Brain microvascular endothelial cell (primary cell): ENCODE results near the gene AIF1L.

Experiments used
- DNase-seq: peaks from one replicate; pipeline ENCODE4 v3.0.0-alpha.2; 2020
- H3K27ac ChIP-seq: fragments of 250-450 bp; sonication (Bioruptor Pico); 2 replicates; pipeline ENCODE4 v1.5.1; 2020; ENCODE audit warnings: mild to moderate bottlenecking, moderate library complexity
- H3K27me3 ChIP-seq: fragments of 250-450 bp; sonication (Bioruptor Pico); replicated peaks from 2 replicates; pipeline ENCODE4 v1.5.1; 2020; ENCODE audit warnings: mild to moderate bottlenecking
- H3K36me3 ChIP-seq: fragments of 250-450 bp; sonication (Bioruptor Pico); replicated peaks from 2 replicates; pipeline ENCODE4 v1.5.1; 2020; ENCODE audit warnings: mild to moderate bottlenecking
- H3K4me3 ChIP-seq: 2 replicates; pipeline ENCODE4 v1.5.1; 2011; ENCODE audit warnings: low read depth, mild to moderate bottlenecking, control low read depth, low read length, moderate library complexity
- in situ Hi-C: cut with HindIII; loops from 2 replicates; pipeline ENCODE4 v1.10.0; 2017; ENCODE audit warnings: low sequenced_read_pairs, low pct_ligation_motif_present
- TF ChIP-seq, protein P1 (sequence below): IDR thresholded peaks from 2 replicates; pipeline ENCODE4 v1.5.1; 2011; ENCODE audit warnings: low read depth, mild to moderate bottlenecking, moderate library complexity, low read length, control low read depth, inconsistent platforms; ENCODE audit errors: missing control alignments

The AIF1L gene

DNA sequence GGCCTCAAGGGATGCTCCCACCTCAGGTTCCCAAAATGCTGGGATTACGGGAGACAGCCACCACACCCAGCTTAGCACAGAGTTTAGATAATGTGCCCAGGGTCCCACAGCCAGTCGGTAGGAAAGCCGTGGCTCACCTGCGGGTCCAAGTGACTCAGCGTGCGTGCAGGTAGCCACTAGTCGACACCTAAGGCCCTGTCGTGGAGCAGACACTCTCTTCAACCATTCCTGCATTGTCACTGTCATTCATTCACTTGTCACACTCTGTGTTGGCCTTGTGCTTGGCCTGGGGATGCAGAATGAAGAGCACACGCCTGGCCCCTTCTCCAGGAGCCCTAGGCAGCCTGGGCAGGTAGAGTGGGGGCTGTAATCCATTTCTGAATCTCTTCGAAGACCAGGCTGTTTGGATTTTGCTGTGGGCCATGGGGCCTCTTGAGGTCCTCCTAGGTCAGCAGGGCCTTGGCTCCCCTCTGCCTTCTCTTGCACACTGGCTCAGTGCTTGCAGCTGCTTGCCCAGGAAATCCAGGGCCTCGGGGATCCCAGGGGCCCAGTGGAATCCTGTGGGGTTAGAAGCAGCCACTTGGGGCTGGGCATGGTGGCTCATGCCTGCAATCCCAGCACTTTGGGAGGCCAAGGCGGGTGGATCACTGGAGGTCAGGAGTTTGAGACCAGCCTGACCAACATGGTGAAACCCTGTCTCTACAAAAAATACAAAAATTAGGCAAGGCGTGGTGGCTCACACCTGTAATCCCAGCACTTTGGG lies 6.1 kb upstream of the AIF1L start:
- no peak for DNase-seq
- no peak overlapping the region for H3K27ac ChIP-seq
- no peaks in the 10 kb centered on the region for H3K36me3 ChIP-seq
- in situ Hi-C loops = no loop called here
- H3K27me3 ChIP-seq = peaks cover 50% of the 10 kb centered on the region
- TF ChIP-seq, protein P1, sequence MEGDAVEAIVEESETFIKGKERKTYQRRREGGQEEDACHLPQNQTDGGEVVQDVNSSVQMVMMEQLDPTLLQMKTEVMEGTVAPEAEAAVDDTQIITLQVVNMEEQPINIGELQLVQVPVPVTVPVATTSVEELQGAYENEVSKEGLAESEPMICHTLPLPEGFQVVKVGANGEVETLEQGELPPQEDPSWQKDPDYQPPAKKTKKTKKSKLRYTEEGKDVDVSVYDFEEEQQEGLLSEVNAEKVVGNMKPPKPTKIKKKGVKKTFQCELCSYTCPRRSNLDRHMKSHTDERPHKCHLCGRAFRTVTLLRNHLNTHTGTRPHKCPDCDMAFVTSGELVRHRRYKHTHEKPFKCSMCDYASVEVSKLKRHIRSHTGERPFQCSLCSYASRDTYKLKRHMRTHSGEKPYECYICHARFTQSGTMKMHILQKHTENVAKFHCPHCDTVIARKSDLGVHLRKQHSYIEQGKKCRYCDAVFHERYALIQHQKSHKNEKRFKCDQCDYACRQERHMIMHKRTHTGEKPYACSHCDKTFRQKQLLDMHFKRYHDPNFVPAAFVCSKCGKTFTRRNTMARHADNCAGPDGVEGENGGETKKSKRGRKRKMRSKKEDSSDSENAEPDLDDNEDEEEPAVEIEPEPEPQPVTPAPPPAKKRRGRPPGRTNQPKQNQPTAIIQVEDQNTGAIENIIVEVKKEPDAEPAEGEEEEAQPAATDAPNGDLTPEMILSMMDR = no peak
- H3K4me3 ChIP-seq = no peak overlapping the region

GRCh38 chr9:131091352-131091992 lies 4.9 kb upstream of the AIF1L start:
- H3K4me3 ChIP-seq = no peak overlapping the region
- peaks cover 52% of the 10 kb centered on the region for H3K27me3 ChIP-seq
- TF ChIP-seq, protein P1 = no peak

GRCh38 chr9:131092030-131092429 lies 4.3 kb upstream of the AIF1L start:
- H3K36me3 ChIP-seq = no peaks in the 10 kb centered on the region

More at GRCh38 chr9:131091352-131091992, 4.9 kb upstream of the AIF1L start:
- DNase-seq = no peak
- in situ Hi-C loops = no loop called here
- no peaks in the 10 kb centered on the region for H3K36me3 ChIP-seq
- peak overlapping the region; percentile 16 for H3K27ac ChIP-seq

DNA sequence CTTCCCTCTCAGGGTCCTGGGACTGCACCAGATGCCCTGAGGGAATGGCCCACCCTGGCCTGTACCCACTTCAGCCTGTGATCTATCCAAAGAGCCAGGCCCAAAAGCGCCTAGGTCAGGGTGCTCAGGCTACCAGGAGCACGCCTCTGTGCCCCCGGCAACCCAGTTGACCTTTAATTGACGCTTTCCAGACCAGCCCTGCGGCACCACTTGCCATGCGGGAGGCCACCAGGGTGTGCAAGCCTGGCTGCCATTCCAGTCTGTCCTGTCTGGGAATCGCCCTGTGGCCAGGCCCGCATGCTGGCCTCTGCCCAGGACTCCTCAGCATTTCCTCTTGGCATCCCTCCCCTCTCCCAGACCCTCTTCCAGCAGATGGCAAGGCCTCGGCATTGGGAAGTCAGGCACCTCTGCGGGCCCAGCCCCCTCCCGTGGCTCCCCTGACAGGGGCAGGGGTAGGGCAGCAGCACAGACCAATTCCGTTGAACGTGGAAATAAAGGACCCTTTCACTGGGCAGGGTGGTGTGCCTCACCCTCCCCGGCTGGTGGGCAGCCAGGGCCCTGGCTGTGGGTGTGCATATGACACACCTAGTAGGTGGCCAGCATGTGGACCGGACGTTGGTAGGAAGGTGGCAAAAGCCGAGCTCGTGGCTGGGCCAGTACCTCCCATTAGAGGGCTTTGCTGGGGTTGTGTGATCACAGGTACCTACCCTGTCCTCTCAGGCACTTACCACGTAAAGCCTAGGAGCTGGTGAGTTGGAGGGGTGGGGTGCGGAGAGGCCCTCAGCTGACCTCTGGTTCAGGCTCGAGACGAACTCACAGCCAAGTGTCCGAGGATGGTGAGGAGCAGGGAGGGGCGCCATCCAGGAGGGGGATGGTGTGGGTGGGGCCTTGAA lies 3.5 kb upstream of the AIF1L start:
- Histone ChIP-seq H3K27ac (no peak overlapping the region), H3K36me3 (no peaks in the 10 kb centered on the region), H3K4me3 (no peak overlapping the region), H3K27me3 (peaks cover 57% of the 10 kb centered on the region)
- in situ Hi-C loops = no loop called here
- TF ChIP-seq, protein P1 = no peak
- DNase-seq = no peak

More at GRCh38 chr9:131092030-131092429, 4.3 kb upstream of the AIF1L start:
- Histone ChIP-seq H3K27me3 (peaks cover 58% of the 10 kb centered on the region), H3K27ac (peak overlapping the region; percentile 16), H3K4me3 (no peak overlapping the region)
- in situ Hi-C loops = no loop called here
- TF ChIP-seq, protein P1 = no peak
- DNase-seq = no peak

- no peak for DNase-seq
- H3K4me3 ChIP-seq = no peak overlapping the region
- in situ Hi-C loops = no loop called here
- H3K27ac ChIP-seq = peak overlapping the region; percentile 1
- TF ChIP-seq, protein P1 = no peak
- no peaks in the 10 kb centered on the region for H3K36me3 ChIP-seq
- H3K27me3 ChIP-seq = peaks cover 65% of the 10 kb centered on the region
Measured at GRCh38 chr9:131094015-131094414, 2.3 kb upstream of the AIF1L start.
